SH-SY5Y (cell line): ENCODE data around the gene RBM27.

Source experiments
- GATA2 ChIP-seq: IDR thresholded peaks from 2 replicates; pipeline ENCODE4 v1.6.1; 2011; ENCODE audit warnings: mild to moderate bottlenecking, low read depth, low read length
- GATA3 ChIP-seq: IDR thresholded peaks from 2 replicates; pipeline ENCODE4 v1.6.1; 2011; ENCODE audit warnings: low read depth, mild to moderate bottlenecking, low read length, moderate library complexity

DNA sequence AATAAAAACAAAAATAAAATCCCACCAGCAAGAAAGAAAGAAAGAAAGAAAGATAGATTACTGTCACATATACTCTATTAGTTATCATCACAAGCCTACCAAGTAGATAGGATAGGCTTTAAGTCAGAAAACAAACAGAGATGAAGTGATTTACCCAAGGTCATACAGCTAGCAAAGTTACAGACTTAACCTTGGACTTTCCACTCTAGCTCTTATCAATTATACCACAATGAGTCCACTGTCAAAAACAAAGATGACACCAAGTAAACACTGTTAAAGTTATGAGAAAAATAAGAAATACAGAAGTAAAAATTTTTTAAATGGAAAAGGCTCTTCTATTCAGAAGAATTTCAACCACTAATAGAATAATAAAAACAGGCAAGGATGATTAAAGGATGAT is 34.3 kb upstream of the RBM27 start:
- TF ChIP-seq GATA2 (no peak), GATA3 (no peak)
